GM23338 (cell line): ENCODE data around the gene RNF13. TPM values are rescaled to one million over a fixed set of nuclear protein-coding genes. Genes with fewer than 3 reads are reported as not detected.
"Not testable (repeated sequence)": the region's sequence is repeated elsewhere in the genome, so short reads cannot be mapped to it uniquely, and the experiment has no call there.

Experiments used
- ATAC-seq: fragments of 200-7000 bp; cut with Tn5 transposase; 3 replicates; pipeline ENCODE4 v1.9.1; 2020
- DNase-seq: peaks from one replicate; pipeline ENCODE4 v3.0.0-alpha.2; 2015; ENCODE audit warnings: low spot score
- H2AFZ ChIP-seq: fragments of 200-600 bp; sonication (generic); 2 replicates; pipeline ENCODE4 v1.8.0; 2016; ENCODE audit warnings: antibody characterized with exemption, mild to moderate bottlenecking, moderate library complexity
- H3F3A ChIP-seq: fragments of 200-600 bp; sonication (generic); replicated peaks from 2 replicates; pipeline ENCODE4 v1.8.0; 2017; ENCODE audit warnings: antibody characterized with exemption, mixed run types, low read depth
- H3K27ac ChIP-seq: fragments of 200-600 bp; sonication (generic); 2 replicates; pipeline ENCODE4 v1.6.1; 2016; ENCODE audit warnings: low read depth
- H3K27me3 ChIP-seq: fragments of 200-600 bp; sonication (generic); 2 replicates; pipeline ENCODE4 v1.8.0; 2016; ENCODE audit warnings: mild to moderate bottlenecking, mixed run types, moderate library complexity; ENCODE audit not compliant: insufficient read depth
- H3K36me3 ChIP-seq: fragments of 200-600 bp; sonication (generic); 2 replicates; pipeline ENCODE4 v1.8.0; 2016; ENCODE audit warnings: mild to moderate bottlenecking; ENCODE audit not compliant: insufficient read depth
- H3K4me1 ChIP-seq: fragments of 200-600 bp; sonication (generic); 2 replicates; pipeline ENCODE4 v1.8.0; 2016; ENCODE audit warnings: mild to moderate bottlenecking, moderate library complexity; ENCODE audit not compliant: insufficient read depth
- H3K4me2 ChIP-seq: fragments of 200-600 bp; sonication (generic); 2 replicates; pipeline ENCODE4 v1.7.1; 2017; ENCODE audit warnings: mixed run types
- H3K4me3 ChIP-seq: fragments of 200-600 bp; sonication (generic); 2 replicates; pipeline ENCODE4 v1.6.1; 2016; ENCODE audit warnings: mixed run types
- H3K79me2 ChIP-seq: fragments of 200-600 bp; sonication (generic); replicated peaks from 2 replicates; pipeline ENCODE4 v1.8.0; 2017; ENCODE audit warnings: mild to moderate bottlenecking; ENCODE audit not compliant: insufficient read depth
- H3K9me2 ChIP-seq: fragments of 200-600 bp; sonication (generic); 2 replicates; pipeline ENCODE4 v1.8.0; 2017; ENCODE audit not compliant: insufficient read depth
- H4K20me1 ChIP-seq: fragments of 200-600 bp; sonication (generic); replicated peaks from 2 replicates; pipeline ENCODE4 v1.8.0; 2017; ENCODE audit warnings: mild to moderate bottlenecking; ENCODE audit not compliant: insufficient read depth
- H3K27ac Mint-ChIP-seq: 2 replicates; pipeline ENCODE4 v1.8.0; 2020; ENCODE audit warnings: inconsistent platforms, mild to moderate bottlenecking, moderate library complexity, mixed read lengths
- H3K27me3 Mint-ChIP-seq: 3 replicates; pipeline ENCODE4 v1.8.0; 2022; ENCODE audit warnings: low read depth, mild to moderate bottlenecking, moderate library complexity, mixed read lengths, inconsistent platforms; ENCODE audit not compliant: insufficient read depth, poor library complexity
- H3K36me3 Mint-ChIP-seq: 3 replicates; pipeline ENCODE4 v1.8.0; 2021; ENCODE audit warnings: low read depth, mild to moderate bottlenecking, inconsistent platforms, moderate library complexity, mixed read lengths
- H3K4me1 Mint-ChIP-seq: 3 replicates; pipeline ENCODE4 v1.8.0; 2020; ENCODE audit warnings: mild to moderate bottlenecking, inconsistent platforms, mixed read lengths
- H3K4me3 Mint-ChIP-seq: 3 replicates; pipeline ENCODE4 v1.8.0; 2021; ENCODE audit warnings: moderate library complexity, mild to moderate bottlenecking, inconsistent platforms, mixed read lengths
- H3K9me3 Mint-ChIP-seq: 3 replicates; pipeline ENCODE4 v1.8.0; 2020; ENCODE audit warnings: moderate library complexity, mild to moderate bottlenecking, inconsistent platforms, mixed read lengths
- CREB1 ChIP-seq: fragments of 250-450 bp; sonication (Bioruptor Pico); IDR thresholded peaks from 2 replicates; pipeline ENCODE4 v1.5.0; 2020; ENCODE audit warnings: low read depth, mild to moderate bottlenecking, moderate library complexity
- EZH2phosphoT487 ChIP-seq: fragments of 200-600 bp; sonication (generic); IDR thresholded peaks from one replicate; pipeline ENCODE4 v1.8.1; 2018; ENCODE audit warnings: antibody characterized with exemption; ENCODE audit not compliant: unreplicated experiment
- NANOG ChIP-seq: IDR thresholded peaks from 2 replicates; pipeline ENCODE4 v1.6.1; 2016; ENCODE audit warnings: antibody characterized with exemption, borderline replicate concordance
- ZNF114 ChIP-seq: fragments of 250-450 bp; sonication (Bioruptor Pico); IDR thresholded peaks from 2 replicates; pipeline ENCODE4 v1.5.0; 2020; ENCODE audit warnings: mild to moderate bottlenecking, moderate library complexity
- ZNF331 ChIP-seq: fragments of 250-450 bp; sonication (Bioruptor Pico); IDR thresholded peaks from 2 replicates; pipeline ENCODE4 v1.5.0; 2020; ENCODE audit warnings: low read depth, mild to moderate bottlenecking, moderate library complexity
- polyA plus RNA-seq: library from polyadenylated mRNA; unstranded; fragments of >200 nt; fragmentation: Nextera tagmentation; extraction: Ambion mirVana; gene quantifications from 2 replicates; pipeline ENCODE4 v1.2.1, GENCODE V29; 2016
- total RNA-seq: library from RNA; depleted of rRNA; stranded (reverse); fragments of >200 nt; shearing (Covaris generic); gene quantifications from 2 replicates; pipeline ENCODE4 v1.2.3, GENCODE V29; 2014
- TF ChIP-seq, protein P1 (sequence below), 2 experiments: fragments of 200-600 bp in 1 of 2; sonication (generic) in 1 of 2; conservative IDR thresholded peaks; 2 replicates each; pipeline versions ENCODE4 v1.5.1 to v1.6.1; 2016 to 2017; ENCODE audit warnings: antibody characterized with exemption in 2 of 2, low read depth in 2 of 2, mild to moderate bottlenecking in 2 of 2, moderate library complexity in 1 of 2
- TF ChIP-seq, protein P2 (sequence below): IDR thresholded peaks from 2 replicates; pipeline ENCODE4 v1.6.1; 2016; ENCODE audit warnings: antibody characterized with exemption
- TF ChIP-seq, protein P3 (sequence below): IDR thresholded peaks from one replicate; pipeline ENCODE4 v1.6.1; 2018; ENCODE audit warnings: antibody characterized with exemption; ENCODE audit not compliant: unreplicated experiment

Gene RNF13
- total and polyA plus RNA-seq, 2 experiments from 2014 or later: 46.3 to 101 TPM

GRCh38 chr3:149884848-149885247 lies 71.8 kb downstream of the RNF13 start:
- not testable (repeated sequence) for H3K27ac Mint-ChIP-seq, H3K4me3 Mint-ChIP-seq, H3K27me3 Mint-ChIP-seq

DNA sequence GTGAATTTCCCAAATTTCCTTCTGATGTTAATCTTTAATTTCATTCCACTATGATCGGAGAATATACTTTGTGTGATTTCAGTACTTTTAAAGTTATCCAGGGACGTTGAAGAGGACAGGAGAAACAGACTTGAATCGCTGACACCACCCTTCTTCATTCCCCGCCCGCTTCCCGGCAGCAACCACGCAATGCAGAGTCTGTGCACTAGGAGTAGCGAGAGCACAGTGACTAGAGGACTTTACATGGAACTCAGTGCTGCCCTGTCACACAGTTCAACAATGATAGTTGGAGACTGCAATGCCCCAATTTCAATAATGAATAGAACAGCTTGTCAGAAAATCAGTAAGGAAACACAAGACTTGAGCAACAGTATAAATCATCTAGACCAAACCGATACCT lies 73.9 kb downstream of the RNF13 start:
- H3K79me2 ChIP-seq: peaks cover 14% of the 10 kb centered on the region; the same call in 1 of the 2 replicates
- DNase-seq (peak; percentile 52), ATAC-seq (peak; percentile 89)
- Mint-ChIP-seq H3K4me1 (no peaks in the 10 kb centered on the region), H3K4me3 (no peak overlapping the region), H3K27me3 (peaks cover 2% of the 10 kb centered on the region), H3K9me3 (peaks cover 6% of the 10 kb centered on the region; the same call in 2 of the 3 replicates), H3K36me3 (peaks cover 9% of the 10 kb centered on the region), H3K27ac (no peak overlapping the region)
- H3K27me3 ChIP-seq: no peaks in the 10 kb centered on the region
- H3K36me3 ChIP-seq: no peaks in the 10 kb centered on the region
- no peak overlapping the region for H2AFZ ChIP-seq
- TF ChIP-seq ZNF331 (CRISPR knock-in tag) (no peak), ZNF114 (CRISPR knock-in tag) (no peak), NANOG (no peak), EZH2phosphoT487 (no peak), CREB1 (CRISPR knock-in tag) (no peak)
- TF ChIP-seq, protein P1, sequence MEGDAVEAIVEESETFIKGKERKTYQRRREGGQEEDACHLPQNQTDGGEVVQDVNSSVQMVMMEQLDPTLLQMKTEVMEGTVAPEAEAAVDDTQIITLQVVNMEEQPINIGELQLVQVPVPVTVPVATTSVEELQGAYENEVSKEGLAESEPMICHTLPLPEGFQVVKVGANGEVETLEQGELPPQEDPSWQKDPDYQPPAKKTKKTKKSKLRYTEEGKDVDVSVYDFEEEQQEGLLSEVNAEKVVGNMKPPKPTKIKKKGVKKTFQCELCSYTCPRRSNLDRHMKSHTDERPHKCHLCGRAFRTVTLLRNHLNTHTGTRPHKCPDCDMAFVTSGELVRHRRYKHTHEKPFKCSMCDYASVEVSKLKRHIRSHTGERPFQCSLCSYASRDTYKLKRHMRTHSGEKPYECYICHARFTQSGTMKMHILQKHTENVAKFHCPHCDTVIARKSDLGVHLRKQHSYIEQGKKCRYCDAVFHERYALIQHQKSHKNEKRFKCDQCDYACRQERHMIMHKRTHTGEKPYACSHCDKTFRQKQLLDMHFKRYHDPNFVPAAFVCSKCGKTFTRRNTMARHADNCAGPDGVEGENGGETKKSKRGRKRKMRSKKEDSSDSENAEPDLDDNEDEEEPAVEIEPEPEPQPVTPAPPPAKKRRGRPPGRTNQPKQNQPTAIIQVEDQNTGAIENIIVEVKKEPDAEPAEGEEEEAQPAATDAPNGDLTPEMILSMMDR (conservative IDR thresholded peaks at IDR 0.05; ENCODE audit: low read depth in 2 of 2): peak in 1 of 2 experiments; percentile 1; a peak in 1 of 4 replicates
- no peak overlapping the region for H3K27ac ChIP-seq
- H3K9me2 ChIP-seq: no peaks in the 10 kb centered on the region
- H3K4me1 ChIP-seq: no peaks in the 10 kb centered on the region
- H4K20me1 ChIP-seq: peaks cover 7% of the 10 kb centered on the region
- no peak overlapping the region for H3K4me2 ChIP-seq
- H3F3A ChIP-seq: no peaks in the 10 kb centered on the region
- no peak overlapping the region for H3K4me3 ChIP-seq

More at GRCh38 chr3:149884848-149885247, 71.8 kb downstream of the RNF13 start:
- H3K4me1 Mint-ChIP-seq, H2AFZ ChIP-seq, H3K27ac ChIP-seq, H3F3A ChIP-seq, ATAC-seq, H3K36me3 Mint-ChIP-seq, H3K27me3 ChIP-seq, H3K4me2 ChIP-seq, DNase-seq, H4K20me1 ChIP-seq, H3K9me2 ChIP-seq, H3K4me1 ChIP-seq, H3K4me3 ChIP-seq, H3K9me3 Mint-ChIP-seq, H3K36me3 ChIP-seq: not testable (repeated sequence)
- peaks cover 14% of the 10 kb centered on the region; the same call in 1 of the 2 replicates for H3K79me2 ChIP-seq

DNA sequence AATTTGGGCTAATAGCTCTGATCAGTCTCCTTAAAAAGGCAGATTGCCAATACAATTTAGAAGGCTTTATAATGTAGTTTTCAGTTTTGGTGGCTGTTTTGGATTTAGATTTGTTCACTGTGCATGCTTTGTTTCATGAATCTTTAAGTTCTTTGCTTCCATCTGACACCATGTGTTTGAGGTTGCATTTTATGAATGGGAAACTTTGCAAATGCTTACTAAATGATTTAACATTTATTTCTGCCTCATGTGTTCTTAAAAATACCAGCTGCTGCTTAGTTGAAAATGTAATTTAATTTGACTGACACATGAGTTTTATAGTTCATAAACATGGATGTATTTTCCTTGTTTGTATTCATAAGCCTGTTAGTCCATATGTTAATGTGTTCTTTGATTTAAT lies 78.6 kb downstream of the RNF13 start:
- H3K36me3 ChIP-seq: no peaks in the 10 kb centered on the region
- Mint-ChIP-seq H3K27ac (no peak overlapping the region), H3K4me3 (no peak overlapping the region), H3K4me1 (peaks cover 3% of the 10 kb centered on the region; the same call in 1 of the 3 replicates), H3K36me3 (no peaks in the 10 kb centered on the region; the same call in 2 of the 3 replicates), H3K9me3 (no peaks in the 10 kb centered on the region), H3K27me3 (no peaks in the 10 kb centered on the region)
- no peak overlapping the region for H3K4me3 ChIP-seq
- no peaks in the 10 kb centered on the region for H3K27me3 ChIP-seq
- no peaks in the 10 kb centered on the region for H3F3A ChIP-seq
- no peaks in the 10 kb centered on the region for H4K20me1 ChIP-seq
- no peaks in the 10 kb centered on the region for H3K4me1 ChIP-seq
- H3K4me2 ChIP-seq: no peak overlapping the region
- TF ChIP-seq, protein P2, sequence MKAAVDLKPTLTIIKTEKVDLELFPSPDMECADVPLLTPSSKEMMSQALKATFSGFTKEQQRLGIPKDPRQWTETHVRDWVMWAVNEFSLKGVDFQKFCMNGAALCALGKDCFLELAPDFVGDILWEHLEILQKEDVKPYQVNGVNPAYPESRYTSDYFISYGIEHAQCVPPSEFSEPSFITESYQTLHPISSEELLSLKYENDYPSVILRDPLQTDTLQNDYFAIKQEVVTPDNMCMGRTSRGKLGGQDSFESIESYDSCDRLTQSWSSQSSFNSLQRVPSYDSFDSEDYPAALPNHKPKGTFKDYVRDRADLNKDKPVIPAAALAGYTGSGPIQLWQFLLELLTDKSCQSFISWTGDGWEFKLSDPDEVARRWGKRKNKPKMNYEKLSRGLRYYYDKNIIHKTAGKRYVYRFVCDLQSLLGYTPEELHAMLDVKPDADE: no peak
- TF ChIP-seq ZNF331 (CRISPR knock-in tag) (no peak), CREB1 (CRISPR knock-in tag) (no peak)
- TF ChIP-seq, protein P3, sequence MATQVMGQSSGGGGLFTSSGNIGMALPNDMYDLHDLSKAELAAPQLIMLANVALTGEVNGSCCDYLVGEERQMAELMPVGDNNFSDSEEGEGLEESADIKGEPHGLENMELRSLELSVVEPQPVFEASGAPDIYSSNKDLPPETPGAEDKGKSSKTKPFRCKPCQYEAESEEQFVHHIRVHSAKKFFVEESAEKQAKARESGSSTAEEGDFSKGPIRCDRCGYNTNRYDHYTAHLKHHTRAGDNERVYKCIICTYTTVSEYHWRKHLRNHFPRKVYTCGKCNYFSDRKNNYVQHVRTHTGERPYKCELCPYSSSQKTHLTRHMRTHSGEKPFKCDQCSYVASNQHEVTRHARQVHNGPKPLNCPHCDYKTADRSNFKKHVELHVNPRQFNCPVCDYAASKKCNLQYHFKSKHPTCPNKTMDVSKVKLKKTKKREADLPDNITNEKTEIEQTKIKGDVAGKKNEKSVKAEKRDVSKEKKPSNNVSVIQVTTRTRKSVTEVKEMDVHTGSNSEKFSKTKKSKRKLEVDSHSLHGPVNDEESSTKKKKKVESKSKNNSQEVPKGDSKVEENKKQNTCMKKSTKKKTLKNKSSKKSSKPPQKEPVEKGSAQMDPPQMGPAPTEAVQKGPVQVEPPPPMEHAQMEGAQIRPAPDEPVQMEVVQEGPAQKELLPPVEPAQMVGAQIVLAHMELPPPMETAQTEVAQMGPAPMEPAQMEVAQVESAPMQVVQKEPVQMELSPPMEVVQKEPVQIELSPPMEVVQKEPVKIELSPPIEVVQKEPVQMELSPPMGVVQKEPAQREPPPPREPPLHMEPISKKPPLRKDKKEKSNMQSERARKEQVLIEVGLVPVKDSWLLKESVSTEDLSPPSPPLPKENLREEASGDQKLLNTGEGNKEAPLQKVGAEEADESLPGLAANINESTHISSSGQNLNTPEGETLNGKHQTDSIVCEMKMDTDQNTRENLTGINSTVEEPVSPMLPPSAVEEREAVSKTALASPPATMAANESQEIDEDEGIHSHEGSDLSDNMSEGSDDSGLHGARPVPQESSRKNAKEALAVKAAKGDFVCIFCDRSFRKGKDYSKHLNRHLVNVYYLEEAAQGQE: no peak
- H3K27ac ChIP-seq: no peak overlapping the region
- H3K79me2 ChIP-seq: no peaks in the 10 kb centered on the region; the same call in 1 of the 2 replicates
- H3K9me2 ChIP-seq: no peaks in the 10 kb centered on the region
- no peak overlapping the region for H2AFZ ChIP-seq
- DNase-seq (no peak), ATAC-seq (no peak)
